HG02571 (cell line): ENCODE results near the gene OXLD1.

Source experiments
- ATAC-seq: cut with Tn5 transposase; IDR thresholded peaks from one replicate; pipeline ENCODE4 v1.9.1; 2021; ENCODE audit warnings: mild to moderate bottlenecking, moderate library complexity; ENCODE audit not compliant: unreplicated experiment

Gene OXLD1

DNA sequence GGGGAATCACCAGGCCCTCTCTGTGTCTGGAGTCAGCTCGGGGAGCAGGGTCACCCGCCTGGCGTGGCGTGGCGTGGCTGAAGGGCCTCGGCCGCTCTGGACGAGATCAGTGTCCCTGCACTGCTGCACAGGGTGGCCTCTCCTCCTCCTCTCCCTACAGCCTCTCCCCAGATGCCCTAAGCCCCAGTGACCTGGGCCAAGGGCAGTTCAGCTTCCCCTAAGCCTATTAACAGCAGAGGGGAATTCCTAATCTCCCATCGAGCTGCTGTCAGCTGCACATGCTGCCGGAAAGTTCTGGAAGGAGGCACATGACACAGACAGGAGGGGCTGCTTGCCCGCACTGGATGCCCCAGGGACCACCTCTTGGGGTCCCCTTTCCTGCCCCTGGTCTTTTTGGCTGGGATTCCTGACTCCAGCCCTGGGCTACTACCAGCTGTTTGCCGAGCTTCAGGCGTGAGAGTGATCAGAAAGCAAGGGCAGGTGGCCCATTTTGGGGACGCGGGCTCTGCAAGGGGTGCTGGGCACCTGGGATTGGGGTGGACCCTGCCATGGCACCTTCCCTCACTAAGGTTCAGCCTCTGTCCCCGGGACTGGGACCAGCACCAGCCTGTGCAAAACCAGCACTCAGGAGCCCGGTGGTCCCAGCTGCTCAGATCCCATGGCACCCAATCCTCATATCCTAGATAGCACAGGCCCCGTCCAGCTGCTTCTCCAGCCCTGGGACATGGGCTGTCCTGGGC, 10.9 kb downstream of the OXLD1 start:
- ATAC-seq, result no peak

DNA sequence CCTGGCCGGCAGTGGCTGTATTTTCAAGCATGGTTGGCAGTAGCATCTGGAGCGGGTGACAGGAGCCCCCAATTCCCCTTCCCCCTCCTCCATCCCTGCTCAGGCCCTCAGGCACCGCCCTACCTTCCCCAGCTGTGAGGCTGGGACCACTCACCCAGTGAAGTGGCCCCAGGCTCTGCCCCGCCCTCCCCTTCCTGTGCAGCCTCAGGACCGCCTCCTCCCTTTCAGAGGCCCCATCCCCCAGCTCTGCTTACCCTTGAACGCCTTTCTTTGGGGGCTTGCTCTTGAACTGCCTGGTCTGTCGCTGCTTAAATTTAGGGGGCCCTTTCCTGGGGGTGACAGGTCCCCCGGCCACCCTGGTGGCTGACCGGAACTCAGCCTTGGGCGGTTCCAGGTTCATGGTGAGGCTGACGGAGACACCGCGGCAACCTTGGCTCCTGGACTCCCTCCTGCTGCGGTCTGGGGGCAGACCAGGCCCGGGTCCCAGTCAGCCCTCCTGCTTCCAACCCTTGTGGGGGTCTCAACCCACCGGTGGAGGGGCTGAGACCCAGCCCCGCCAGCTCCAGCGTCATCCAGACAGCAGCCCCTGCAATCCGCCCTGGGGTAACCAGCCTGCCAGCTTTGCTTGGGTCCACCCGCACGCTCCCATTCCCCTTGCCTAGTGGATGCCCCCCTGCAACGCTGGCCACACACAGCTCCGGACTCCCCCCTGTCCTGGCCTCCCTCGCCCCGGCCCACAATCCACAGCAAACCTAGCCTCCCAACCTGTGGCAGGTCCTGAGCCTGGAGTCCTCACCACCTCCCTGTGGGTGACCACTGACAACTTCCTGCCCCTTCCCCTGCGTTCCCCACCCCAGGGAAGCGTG, 13.3 kb downstream of the OXLD1 start:
- ATAC-seq, result no peak

DNA sequence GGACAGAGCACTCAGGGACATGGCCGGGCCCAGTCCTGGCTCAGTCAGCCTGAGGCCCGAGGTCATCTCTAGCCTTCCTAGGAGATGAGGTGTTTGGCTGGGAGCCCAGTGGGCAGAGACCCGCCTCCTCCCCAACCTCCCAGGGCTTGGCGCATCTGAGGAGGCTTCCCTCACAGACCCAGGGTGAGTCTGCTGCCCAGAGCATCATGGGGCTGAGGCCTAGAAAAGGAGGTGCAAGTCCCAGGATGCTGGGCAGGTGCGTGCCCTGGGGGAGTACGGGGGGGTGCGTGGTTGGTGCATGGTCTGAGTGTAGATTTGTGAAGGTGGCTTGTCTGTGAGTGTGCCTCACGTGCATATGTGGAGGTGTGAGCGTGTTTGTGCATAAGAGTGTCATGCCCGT, 14.7 kb downstream of the OXLD1 start:
- no peak for ATAC-seq

DNA sequence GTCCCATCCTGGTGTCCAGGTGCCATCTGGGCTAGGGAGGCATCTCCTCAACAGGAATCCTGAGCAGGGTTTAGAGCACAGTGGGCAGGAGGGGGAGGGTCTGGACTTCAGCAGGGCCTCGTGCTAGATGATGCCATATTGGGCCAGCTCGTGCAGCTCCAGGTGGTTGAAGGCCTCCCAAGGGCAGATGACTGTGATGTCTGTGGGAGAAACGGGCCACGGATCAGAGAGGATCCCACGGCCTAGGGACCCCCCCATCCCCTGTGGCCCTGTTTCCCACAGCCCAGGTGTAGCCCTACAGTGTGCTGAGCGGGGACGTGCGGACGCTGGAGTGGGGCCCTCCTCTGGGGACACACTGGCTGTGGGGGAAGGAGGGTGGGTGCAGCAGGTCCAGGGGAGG, 15.5 kb downstream of the OXLD1 start:
- no peak for ATAC-seq

DNA sequence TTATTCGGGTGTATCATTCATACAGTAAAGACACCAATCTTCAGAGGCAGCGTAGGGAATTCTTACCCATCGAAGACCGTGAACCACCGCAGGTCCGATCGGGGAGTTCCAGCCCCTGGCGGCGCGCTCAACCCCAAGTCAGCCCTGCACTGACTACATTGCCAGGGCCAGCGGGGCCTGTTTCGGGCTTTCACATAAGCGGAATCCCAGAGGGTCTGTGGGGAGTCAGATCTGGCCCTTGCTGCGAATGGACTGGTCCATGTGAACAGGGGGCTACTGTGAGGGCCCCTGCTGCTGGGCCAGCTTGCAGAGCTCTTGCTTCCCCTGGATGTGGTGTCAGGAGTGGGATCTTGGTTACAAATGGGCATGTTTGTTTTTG, 17.7 kb downstream of the OXLD1 start:
- ATAC-seq, result no peak

DNA sequence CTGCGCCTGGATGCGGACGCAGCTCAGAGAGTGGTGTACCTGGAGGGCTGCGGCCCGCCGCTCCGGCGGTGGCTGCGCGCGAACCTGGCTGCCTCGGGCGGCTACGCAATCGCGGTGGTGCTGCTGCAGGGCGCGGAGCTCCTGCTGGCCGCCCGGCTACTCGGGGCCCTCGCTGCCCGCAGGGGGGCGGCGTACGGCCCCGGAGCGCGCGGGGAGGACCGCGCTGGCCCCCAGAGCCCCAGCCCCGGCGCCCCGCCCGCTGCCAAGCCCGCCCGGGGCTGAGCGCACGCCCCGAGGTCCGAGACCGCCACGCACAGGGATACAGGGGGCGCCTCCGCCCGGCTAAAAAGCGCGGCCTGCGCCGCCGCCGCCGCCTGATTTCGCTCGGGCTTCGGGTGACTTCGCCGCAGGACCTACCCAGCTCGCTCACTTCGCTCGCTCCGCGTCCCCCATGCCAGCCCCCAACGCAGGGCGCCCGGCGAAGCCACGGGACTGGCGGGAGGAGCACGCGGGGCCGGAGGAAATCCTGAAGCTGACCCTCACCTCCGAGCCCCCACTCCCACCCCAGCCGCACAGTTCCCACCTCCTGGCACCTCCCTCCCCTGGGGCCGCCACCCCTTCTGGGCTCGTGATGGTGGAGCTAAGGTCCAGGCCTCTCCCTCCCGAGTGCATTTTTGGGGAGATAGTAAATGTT, 18.2 kb downstream of the OXLD1 start:
- ATAC-seq, result no peak

DNA sequence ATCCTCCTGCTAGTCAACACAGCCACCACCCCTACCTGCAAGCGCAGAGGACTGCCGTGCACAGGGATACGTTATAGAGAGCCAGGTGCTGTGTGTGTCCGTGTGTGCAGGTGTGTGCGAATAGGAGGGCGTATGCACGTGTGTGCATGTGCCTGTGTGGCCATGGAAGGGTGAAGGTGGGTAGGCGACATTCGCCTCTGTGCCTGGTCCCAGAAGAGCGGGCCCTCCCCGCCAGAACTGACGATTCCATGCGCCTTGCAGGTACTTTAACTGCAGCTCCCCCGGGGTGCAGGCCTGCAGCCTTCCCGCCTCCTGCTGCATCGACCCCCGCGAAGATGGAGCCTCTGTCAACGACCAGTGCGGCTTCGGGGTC, 18.8 kb downstream of the OXLD1 start:
- ATAC-seq, result no peak

DNA sequence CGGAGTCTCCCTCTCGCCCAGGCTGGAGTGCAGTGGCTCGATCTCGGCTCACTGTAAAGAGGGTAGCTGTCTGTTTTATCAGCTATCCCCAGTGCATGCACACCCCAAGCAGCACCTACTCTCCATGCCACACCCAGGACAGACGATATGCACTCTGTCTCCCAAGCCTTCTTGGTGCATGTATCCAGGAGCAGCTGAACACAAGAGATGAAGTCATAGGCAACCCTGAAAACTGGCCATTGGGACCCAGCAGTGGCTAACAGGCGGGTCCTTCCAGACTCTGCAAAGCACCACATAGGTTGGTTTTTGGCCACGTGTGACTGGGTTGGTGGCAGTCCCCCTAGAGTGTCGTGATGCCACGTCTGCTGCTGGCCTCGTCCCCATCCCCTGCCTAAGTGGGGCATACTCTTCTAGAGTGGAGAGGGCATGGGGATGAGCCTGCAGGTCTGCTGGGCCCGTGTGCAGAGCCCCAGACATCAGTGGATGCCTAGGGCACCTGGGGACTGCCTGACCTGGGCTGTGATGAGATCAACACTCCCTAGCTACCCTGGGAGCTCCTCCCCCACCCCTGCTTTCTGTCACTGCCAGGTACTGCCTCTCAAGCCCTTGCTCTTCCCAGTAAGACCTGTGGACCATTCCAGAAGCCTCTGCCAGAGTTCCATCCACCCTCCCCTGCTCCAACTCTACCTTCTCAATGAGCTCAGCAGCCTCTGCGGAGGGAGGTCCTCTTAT, 19.4 kb downstream of the OXLD1 start:
- ATAC-seq, result no peak

DNA sequence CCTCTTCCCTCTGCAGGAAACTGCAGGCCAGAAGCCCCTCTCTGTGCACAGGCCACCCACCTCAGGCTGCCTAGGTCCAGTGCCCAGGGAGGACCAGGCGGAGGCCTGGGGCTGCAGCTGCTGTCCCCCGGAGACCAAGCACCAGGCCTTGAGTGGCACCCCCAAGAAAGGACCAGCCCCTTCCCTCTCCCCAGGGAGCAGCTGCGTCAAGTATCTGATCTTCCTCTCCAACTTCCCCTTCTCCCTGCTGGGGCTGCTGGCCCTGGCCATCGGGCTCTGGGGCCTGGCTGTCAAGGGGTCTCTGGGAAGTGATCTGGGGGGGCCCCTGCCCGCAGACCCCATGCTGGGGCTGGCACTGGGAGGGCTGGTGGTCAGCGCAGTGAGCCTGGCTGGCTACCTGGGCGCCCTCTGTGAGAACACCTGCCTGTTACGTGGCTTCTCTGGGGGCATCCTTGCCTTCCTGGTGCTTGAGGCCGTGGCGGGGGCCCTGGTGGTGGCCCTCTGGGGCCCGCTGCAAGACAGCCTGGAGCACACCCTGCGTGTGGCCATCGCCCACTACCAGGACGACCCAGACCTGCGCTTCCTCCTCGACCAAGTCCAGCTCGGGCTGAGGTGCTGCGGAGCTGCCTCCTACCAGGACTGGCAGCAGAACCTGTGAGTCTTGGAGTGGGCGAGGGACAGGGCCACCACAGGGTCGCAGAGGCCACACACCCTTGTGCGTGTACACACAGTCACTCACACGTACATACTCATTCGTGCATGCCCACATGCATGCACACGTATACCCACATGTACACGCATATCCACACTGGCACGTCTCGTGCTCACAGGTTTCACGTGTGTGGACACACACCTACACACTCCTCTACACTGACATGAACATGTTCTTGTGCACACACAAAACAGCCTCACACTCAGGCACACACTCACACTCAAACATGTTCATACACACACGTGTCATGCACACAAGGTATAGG, 21.1 kb downstream of the OXLD1 start:
- no peak for ATAC-seq

DNA sequence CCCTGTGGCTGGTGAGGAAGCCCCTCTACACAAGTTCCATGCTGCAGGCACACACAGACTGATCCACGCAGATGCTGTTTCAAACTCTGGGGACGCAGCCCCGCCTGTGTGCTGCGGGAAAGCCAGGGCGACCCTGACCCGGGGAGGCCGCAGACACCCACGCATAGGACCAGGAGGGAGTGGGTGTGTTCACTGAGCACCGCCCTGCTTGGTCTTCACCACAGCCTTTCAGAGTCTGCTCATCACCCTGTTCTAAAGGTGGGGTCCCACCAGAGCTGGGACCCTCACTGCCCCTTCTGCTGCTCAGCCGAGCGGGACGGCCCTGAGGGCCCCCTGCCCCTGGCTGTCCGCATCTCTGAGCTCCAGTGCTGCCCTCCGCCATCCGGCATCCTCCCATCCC, 21.9 kb downstream of the OXLD1 start:
- ATAC-seq, result no peak

DNA sequence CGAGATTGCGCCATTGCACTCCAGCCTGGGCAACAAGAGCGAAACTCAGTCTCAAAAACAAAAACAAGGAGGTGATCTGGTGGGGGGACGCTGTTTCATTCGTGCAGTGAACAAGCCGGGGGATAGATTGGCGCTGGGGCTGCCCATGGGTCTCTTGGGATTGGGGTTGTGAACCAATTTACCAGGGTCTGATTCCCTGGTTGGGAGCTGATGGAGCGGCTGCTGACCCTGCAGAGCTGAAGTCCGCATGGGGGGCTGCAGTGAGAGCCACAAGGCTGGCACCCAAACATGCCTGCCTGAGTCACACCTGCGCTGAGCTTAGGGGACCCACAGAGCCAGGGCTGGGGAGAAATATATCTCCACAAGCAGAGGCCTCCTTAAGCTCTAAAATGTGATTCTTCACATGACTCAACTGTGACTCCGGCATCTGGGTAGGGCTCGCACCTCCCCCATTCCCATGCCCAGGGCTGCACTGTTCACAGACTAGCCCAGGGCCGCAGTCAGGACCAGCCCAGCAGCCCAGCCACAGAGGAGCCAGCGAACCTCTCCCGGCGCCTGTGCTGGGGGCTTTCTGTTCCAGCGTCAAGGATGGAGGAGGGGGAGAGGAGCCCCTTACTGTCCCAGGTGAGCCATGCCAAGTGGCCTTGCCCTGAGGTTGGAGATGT, 24.4 kb downstream of the OXLD1 start:
- ATAC-seq, result no peak

DNA sequence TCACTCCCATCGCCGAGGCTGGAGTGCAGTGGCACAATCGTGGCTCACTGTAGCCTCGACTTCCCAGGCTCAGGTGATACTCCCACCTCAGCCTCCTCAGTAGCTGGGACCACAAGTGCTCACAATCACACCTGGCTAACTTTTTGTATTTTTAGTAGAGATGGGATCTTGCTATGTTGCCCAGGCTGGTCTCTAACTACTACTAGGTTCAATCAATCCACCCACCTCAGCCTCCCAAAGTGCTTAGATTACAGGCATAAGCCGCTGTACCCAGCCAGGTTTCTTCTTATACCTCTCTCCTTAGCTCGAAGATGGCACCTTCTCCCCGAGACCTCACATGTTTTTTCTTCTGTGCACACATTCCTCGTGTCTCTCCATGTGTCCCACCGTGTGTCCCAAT, 26.4 kb downstream of the OXLD1 start:
- ATAC-seq, result no peak

DNA sequence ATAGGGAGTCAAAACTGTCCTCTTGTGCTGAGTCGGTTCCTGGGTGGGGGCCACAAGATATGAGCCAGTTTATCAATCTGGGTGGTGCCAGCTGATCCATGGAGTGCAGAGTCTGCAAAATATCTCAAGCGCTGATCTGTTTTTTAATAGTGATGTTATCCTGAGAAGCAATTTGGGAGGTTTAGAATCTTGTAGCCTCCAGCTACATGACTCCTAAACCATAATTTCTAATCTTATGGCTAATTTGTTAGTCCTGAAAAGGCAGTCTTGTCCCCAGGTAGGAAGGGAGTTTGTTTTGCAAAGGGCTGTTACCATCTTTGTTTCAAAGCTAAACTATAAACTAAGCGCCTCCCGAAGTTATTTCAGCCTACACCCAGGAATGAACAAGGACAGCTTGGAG, 27.7 kb downstream of the OXLD1 start:
- ATAC-seq, result no peak

DNA sequence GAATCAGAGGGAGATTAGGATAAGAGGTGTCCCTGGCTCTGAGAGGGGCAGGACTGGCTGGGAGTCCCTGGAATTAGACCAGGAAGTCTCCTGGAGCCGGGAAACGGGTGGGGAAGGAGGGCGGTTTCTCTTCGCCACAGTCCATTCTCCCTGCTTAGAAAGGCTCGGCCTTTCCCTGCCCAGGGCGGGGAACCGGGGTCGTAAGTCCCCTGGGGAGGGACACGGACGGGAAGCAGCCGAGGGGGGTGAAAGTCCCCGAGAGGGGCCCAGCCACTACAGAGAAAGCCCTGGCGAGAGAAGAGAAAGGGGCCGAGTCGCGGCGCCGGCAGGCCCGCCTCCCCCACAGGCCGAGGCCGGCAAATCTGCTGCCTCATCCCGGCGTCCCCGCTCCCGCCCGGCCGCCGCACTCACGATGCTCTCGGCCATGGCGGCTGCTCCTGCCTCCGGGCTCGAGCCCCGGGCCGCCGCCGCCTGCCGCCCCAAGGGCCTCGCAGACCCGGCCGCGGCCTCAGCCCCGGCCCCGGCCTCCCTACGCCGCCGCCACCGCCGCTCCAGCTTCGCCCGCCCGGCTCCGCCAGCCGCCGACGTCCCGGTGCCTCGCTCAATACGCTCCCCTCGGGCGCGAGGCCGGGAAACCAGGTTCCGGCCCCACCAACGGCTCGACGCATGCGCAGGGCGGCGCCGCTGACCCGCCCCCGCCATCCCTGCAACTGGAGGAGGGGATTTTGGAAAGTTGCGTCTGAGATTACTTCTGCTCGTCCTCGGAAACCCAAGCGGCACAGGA, 29.7 kb downstream of the OXLD1 start, which contains the start of the genes NPLOC4 and TSPAN10:
TSS of gene NPLOC4 (minus strand) at position 608 of the 784 bp plus-strand sequence. CDS start at position 426, 182 bp downstream.
TSS of gene TSPAN10 (plus strand) at position 692 of the 784 bp plus-strand sequence. CDS start 5,217 bp downstream, outside the sequence.
- ATAC-seq, result peak; percentile 71

DNA sequence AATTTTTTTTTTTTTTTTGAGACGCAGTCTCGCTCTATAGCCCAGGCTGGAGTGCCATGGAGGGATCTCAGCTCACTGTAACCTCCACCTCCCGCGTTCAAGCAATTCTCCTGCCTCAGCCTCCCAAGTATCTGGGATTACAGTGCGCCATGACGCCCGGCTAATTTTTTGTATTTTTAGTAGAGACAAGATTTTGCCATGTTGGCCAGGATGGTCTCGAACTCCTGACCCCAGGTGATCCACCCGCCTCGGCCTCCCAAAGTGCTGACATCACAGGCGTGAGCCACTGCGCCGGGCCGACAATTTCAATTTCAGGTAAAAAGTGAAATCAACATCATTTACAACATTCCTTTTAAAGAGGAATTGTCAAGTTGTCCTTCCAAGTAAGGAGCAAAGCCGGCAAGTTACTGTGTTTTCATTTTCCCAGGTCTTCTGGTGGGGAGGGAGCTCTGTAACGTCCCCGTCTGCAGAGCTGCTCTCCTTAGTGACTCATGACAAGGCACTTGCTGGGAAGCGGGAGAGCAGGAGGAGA, 30.4 kb downstream of the OXLD1 start:
- peak; percentile 12 for ATAC-seq

DNA sequence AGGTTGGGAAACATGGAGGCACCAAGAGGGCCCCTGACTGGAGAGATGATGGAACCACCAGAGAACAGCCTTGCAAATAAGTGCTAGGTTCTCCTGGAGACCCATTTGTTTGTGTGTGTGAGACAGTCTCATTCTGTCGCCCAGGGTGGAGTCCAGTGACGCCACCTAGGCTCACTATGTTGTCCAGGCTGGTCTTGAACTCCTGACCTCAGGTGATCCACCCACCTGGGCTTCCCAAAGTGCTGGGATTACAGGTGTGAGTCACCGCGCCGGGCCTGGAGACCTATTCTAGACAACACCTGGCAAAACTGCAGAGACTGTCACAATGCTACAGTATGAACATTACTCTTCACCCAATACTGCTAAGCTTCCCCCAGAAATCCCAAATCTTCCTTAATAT, 31.0 kb downstream of the OXLD1 start:
- no peak for ATAC-seq

DNA sequence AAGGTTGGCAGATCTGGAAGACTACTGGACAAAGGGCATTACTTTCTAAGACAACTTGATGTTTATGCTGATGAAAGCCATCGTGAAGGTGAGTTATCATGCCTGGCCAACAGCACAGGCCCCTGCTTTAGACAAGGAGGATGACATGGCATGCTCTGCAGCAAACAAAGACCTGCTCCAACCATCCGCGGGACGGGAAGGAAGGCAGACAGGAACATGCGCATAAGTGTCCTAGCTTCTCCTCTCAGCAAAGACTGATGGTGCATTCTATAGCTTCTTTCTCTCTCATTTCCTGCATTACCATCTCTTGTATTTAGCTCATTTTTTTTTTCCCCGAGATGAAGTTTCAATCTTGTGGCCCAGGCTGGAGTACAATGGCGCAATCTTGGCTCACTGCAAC, 34.9 kb downstream of the OXLD1 start:
- no peak for ATAC-seq

DNA sequence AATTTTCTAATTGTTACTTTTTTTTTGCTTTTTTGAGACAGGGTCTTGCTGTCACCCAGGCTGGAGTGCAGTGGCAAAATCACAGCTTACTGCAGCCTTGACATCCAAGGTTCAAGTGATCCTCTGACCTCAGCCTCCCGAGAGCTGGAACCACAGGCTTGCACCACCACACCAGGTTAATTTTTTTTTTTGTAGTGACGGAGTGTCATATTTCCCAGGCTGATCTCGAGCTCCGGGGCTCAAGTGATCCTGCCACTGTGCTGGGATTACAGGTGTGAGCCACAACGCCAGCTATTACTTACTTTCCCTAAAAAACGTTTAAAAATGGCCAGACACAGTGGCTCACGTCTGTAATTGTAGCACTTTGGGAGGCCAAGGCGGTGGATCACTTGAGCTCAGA, 36.1 kb downstream of the OXLD1 start:
- ATAC-seq, result no peak
